ENCODE results near the gene MLIP. TPM values are rescaled to one million over a fixed set of nuclear protein-coding genes. Genes with fewer than 3 reads are reported as not detected.
A peak's percentile ranks its signal among the peaks of the same experiment; 100 is the strongest.

MLIP gene
- total RNA-seq, 1 donor from 2014 or later = not detected

DNA sequence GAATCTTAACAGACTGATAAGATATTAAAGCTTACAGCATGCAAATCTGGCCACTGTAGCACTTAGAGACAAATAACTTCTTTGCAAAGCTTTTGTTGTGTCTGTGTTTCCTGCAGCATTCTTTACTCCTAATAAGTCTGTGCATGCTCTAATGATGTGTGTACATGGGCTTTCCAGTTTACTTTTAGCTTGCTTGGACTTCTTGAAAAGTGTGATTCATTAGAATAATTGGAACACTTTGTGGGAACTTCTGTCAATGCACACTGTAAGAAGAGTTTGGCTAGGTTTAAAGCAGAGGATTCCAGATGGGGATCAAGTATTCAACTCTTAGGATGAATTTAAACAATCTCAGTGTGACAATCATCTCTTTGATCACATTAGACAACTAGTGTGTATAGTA lies 174.9 kb downstream of the MLIP start:
- Mint-ChIP-seq H3K4me3 (ENCODE audit: unreplicated experiment) (no peak overlapping the region), H3K27ac (ENCODE audit: unreplicated experiment) (no peak overlapping the region), H3K9me3 (ENCODE audit: unreplicated experiment) (peaks cover 8% of the 10 kb centered on the region), H3K27me3 (ENCODE audit: unreplicated experiment) (no peaks in the 10 kb centered on the region), H3K36me3 (ENCODE audit: unreplicated experiment) (no peaks in the 10 kb centered on the region), H3K4me1 (ENCODE audit: unreplicated experiment) (peaks cover 53% of the 10 kb centered on the region)
- TF ChIP-seq, protein P1, sequence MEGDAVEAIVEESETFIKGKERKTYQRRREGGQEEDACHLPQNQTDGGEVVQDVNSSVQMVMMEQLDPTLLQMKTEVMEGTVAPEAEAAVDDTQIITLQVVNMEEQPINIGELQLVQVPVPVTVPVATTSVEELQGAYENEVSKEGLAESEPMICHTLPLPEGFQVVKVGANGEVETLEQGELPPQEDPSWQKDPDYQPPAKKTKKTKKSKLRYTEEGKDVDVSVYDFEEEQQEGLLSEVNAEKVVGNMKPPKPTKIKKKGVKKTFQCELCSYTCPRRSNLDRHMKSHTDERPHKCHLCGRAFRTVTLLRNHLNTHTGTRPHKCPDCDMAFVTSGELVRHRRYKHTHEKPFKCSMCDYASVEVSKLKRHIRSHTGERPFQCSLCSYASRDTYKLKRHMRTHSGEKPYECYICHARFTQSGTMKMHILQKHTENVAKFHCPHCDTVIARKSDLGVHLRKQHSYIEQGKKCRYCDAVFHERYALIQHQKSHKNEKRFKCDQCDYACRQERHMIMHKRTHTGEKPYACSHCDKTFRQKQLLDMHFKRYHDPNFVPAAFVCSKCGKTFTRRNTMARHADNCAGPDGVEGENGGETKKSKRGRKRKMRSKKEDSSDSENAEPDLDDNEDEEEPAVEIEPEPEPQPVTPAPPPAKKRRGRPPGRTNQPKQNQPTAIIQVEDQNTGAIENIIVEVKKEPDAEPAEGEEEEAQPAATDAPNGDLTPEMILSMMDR (IDR thresholded peaks at IDR 0.05) = no peak
- DNase-seq (ENCODE audit: extremely low spot score, unreplicated experiment) = no peak

DNA sequence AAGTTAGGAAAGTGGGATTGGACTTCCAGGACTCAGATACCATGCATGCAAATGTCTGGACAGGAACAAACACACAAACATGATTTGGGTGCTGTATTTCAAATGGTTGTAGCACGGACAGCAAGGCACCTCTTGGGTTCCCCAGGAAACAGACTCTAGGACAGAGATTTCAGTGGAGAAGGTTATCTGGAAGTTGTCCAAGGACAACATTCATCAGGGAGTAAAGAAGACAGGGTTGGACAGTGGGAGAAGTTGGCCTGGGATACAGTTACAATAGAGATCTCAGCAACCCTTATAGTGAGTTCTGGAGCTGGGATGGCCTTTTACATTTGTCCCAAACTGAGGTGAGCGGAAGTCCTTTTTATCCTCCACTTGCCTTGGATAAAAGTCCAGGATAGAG lies 177.2 kb downstream of the MLIP start:
- Mint-ChIP-seq H3K4me1 (ENCODE audit: unreplicated experiment) (peaks cover 44% of the 10 kb centered on the region), H3K36me3 (ENCODE audit: unreplicated experiment) (no peaks in the 10 kb centered on the region), H3K9me3 (ENCODE audit: unreplicated experiment) (peaks cover 3% of the 10 kb centered on the region), H3K4me3 (ENCODE audit: unreplicated experiment) (no peak overlapping the region), H3K27ac (ENCODE audit: unreplicated experiment) (no peak overlapping the region), H3K27me3 (ENCODE audit: unreplicated experiment) (no peaks in the 10 kb centered on the region)
- TF ChIP-seq, protein P1 (IDR thresholded peaks at IDR 0.05) = no peak
- DNase-seq (ENCODE audit: extremely low spot score, unreplicated experiment) = no peak

DNA sequence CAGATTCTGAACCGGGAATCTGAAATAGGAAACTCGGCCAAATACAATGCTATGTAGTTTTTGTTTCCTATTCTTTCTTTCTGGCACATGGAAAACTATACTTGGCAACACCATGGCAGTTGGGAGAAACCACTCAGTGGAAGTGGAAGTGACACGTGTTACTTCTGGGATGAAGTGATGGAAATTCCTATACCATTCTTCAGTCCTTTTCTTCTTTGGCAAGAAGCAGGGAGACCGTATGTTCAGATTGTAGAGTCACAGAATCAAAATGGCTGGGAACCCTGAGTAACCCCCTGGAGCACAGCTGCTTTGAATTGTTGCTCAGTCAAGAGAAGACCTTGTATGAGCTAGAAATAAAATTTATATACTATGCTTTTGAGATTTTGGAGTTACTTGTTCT lies 178.2 kb downstream of the MLIP start:
- Mint-ChIP-seq H3K27me3 (ENCODE audit: unreplicated experiment) (no peaks in the 10 kb centered on the region), H3K27ac (ENCODE audit: unreplicated experiment) (no peak overlapping the region), H3K36me3 (ENCODE audit: unreplicated experiment) (no peaks in the 10 kb centered on the region), H3K4me1 (ENCODE audit: unreplicated experiment) (peaks cover 39% of the 10 kb centered on the region), H3K4me3 (ENCODE audit: unreplicated experiment) (no peak overlapping the region), H3K9me3 (ENCODE audit: unreplicated experiment) (peaks cover 2% of the 10 kb centered on the region)
- TF ChIP-seq, protein P1 (IDR thresholded peaks at IDR 0.05) = no peak
- DNase-seq (ENCODE audit: extremely low spot score, unreplicated experiment) = no peak

DNA sequence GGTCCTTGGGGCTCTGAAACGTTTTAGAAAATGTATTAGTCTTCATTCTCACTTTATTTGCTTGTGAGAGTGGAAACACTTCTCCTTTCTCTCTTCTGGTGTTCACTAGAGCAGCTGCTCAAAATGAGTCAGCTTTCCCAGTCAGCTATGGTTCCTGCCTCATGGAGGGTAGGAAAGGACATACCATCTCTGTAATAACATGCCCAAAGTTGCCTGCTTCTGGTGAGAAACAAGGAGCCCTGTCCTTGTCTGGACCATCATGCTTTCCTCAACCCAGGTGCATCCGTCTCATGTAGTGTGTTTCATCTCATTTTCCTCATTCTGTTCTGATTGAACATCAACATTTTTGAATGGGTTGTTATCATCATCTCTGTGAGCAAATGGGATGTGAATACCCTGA lies 179.9 kb downstream of the MLIP start:
- Mint-ChIP-seq H3K27ac (ENCODE audit: unreplicated experiment) (peak overlapping the region; percentile 23), H3K9me3 (ENCODE audit: unreplicated experiment) (no peaks in the 10 kb centered on the region), H3K4me1 (ENCODE audit: unreplicated experiment) (peaks cover 31% of the 10 kb centered on the region), H3K4me3 (ENCODE audit: unreplicated experiment) (no peak overlapping the region), H3K36me3 (ENCODE audit: unreplicated experiment) (no peaks in the 10 kb centered on the region), H3K27me3 (ENCODE audit: unreplicated experiment) (no peaks in the 10 kb centered on the region)
- DNase-seq (ENCODE audit: extremely low spot score, unreplicated experiment) = no peak
- TF ChIP-seq, protein P1 (IDR thresholded peaks at IDR 0.05) = no peak

DNA sequence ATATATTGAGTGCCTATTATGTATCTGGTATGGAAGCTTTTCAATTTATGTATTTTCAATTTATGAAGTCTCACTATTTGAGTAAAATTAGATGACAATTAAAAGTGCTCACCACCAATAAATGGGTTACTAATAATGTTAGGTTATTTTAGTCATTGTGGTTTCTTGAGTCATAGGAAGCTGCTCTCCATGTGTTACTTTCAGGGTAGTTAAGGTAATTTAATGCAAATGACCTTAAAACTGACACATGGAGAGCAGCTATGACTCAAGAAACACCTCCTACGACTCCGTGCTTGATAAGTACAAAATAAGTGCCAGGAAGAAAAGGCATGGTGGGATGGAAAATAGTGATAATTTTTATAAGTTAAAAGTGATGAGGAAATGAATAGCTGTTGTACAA lies 180.5 kb downstream of the MLIP start:
- no peaks in the 10 kb centered on the region for H3K27me3 Mint-ChIP-seq (ENCODE audit: unreplicated experiment)
- H3K27ac Mint-ChIP-seq (ENCODE audit: unreplicated experiment) = no peak overlapping the region
- peaks cover 30% of the 10 kb centered on the region for H3K4me1 Mint-ChIP-seq (ENCODE audit: unreplicated experiment)
- H3K9me3 Mint-ChIP-seq (ENCODE audit: unreplicated experiment) = no peaks in the 10 kb centered on the region
- no peak for DNase-seq (ENCODE audit: extremely low spot score, unreplicated experiment)
- H3K4me3 Mint-ChIP-seq (ENCODE audit: unreplicated experiment) = no peak overlapping the region
- TF ChIP-seq, protein P1 (IDR thresholded peaks at IDR 0.05) = no peak
- H3K36me3 Mint-ChIP-seq (ENCODE audit: unreplicated experiment) = no peaks in the 10 kb centered on the region
